GM21390 (cell line): Measurements from ENCODE around the gene ECT2.
A peak's percentile ranks its signal among the peaks of the same experiment; 100 is the strongest.
"Not testable (repeated sequence)": the region's sequence is repeated elsewhere in the genome, so short reads cannot be mapped to it uniquely, and the experiment has no call there.

Experiments used
- ATAC-seq: cut with Tn5 transposase; IDR thresholded peaks from one replicate; pipeline ENCODE4 v1.9.1; 2021; ENCODE audit not compliant: unreplicated experiment

Gene ECT2

DNA sequence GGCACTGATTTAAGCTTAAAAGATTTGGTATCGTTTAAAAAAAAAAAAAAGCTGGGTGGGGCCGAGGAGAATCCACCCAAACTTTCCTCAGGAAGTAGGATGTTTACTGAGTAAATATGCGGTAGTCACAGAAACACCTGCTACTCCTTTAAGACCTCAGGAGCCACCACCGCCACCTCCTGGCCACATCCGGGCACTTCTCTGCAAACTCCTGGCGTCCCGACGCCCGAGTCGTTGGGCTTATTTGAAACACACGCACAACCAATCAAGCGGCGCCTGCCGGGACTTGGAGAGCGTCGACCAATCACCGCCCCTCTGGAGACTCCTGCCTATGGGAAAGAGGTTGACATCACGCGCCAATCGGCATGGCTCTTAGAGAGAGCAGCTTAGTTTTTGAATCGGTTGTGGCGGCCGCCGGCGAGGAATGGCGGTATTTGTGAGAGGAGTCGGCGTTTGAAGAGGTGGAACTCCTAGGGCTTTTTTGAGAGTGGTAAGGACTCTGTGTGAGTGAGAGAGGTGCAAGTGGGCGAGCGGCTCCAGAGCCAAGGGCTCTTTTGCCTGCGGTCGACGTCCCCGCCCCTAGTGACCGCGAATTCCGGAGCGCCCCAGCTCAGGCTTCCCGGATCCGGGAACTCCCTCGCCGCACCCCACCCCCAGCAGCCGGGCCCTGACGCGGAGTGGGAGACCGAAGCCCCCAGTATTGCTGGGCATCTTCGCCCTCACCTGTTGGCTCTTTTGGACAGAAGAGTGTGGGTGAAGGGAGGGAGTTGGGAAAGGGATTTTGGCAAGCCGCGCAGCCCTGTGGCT is at the start of gene ECT2:
Gene ECT2 (plus strand): TSS at position 359 of the 807 bp plus-strand sequence. CDS start 3,805 bp downstream, outside the sequence.
- peak; percentile 96 for ATAC-seq

DNA sequence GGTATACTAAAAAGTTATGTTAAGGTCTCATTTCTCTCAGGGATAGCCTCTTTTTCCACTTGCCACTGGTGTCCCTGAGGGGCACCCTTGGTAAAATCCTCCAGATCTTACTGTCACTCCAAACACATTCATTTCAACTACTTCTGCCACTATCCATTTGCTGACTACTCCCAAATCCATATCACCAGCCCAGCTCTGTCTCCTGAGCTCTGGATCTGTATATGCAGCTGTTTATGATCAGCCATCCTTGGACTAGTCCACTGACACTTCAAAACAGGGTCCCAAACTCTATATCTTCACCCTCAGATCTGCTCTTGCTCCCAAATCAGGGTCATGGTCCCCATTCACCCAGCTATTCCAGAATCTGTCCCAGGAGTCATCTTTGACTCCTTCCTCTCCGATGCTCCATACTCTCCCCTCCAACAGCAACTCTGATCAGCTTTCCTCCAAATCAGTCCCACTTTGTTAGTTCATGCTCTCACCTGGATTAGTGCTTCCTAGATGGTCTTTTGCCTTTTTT is 49.5 kb upstream of the ECT2 start:
- no peak for ATAC-seq

DNA sequence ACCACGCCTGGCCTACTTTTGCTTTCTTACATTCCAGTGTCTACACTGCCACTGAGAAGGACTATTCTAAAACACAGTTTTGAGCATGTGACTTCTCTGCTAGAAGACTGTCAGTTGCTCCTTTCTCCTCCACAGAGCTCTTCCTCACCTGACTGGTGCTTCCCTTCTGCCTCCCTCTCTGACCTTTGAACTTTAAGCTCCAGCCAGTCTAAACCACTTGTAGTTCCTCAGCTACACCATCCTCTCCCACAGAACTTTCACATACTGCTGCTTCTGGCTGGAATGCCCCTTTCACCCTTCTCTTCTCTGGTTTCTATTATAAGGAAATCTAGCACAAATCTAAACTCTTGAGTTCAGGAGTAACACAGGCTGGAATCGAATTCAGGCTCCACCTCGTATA is 48.8 kb upstream of the ECT2 start:
- ATAC-seq: no peak

- ATAC-seq: no peak
Observed at GRCh38 chr3:172702256-172702655, 48.3 kb upstream of the ECT2 start.

- not testable (repeated sequence) for ATAC-seq
Observed at GRCh38 chr3:172702731-172703130, 47.8 kb upstream of the ECT2 start.

DNA sequence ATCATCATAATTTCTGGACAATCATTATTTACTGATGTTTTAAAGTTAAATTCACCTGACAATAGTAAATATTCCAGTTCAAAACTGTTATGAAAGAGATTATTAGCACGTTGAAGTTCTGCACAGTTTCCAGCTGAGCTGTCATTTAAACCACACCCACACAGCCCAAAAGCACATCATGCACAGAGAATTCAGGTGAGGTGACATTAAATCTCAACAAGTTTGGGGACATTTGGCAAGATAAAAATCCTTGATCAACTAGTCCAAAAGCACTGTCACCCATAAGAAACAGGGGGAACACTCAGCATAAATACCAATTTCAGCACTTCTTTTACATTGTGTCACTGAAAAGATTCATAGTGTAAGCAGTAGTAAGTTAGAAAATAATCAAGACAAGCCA is 46.5 kb upstream of the ECT2 start:
- no peak for ATAC-seq

GRCh38 chr3:172705170-172705569 is 45.4 kb upstream of the ECT2 start:
- ATAC-seq: no peak

DNA sequence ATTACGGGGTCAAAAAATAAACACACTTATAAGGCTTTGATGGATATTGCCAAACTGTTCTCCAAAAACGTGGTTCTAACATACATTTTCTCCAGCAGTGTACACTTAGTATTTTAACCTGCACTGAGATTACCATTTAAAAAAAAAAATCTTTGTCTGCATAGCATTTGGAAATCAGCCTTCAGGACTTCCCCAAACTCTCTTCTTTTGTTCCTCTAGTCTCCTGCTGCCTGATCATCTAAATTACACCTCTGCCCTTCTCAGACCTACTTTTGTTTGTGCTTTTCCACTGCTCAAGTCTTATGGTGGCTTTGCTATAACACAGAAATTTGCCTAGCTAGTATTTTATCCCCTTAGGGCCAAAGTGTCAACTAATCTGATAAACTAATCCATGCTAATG is 43.5 kb upstream of the ECT2 start:
- no peak for ATAC-seq

- ATAC-seq: no peak
Observed at GRCh38 chr3:172707967-172708366, 42.6 kb upstream of the ECT2 start.

DNA sequence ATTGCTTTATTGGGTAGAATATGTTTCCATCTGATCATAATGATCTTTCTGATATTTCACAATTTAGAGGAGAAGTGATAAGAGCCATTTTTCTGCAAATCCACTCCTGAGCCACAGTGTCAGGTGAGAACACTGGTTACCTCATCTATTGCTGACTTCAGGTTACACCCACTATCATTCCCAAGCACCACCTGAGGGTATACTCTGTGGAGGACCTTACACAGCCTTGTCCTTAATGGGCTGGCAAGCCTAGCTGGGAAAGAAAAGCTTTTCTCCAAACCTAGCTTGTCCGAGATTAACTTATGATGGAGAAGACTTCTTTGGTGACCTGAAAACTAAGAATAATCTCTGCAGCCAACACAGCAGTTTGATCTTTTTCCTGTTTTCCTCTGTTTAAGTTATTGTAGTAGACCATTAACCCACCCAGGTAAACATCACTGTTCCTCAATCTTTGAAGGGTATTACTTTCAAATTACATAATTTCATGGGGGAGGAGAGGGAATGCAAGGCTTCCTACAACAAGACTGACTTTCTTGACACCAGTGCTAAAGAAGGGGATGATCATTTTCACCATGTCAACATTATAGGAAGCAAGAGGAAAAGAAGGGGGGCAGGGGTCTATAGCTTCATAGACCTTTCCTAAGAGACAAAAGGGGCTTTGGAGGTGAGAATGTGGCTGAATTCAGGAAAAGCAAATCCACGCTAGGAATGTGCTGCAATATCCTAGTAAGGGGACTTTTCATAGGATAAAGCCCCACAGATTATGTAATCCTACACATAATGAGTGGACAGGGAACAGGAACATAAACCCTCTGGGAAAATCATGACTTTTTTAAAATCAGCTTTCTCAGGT is 41.4 kb upstream of the ECT2 start:
- ATAC-seq: no peak

DNA sequence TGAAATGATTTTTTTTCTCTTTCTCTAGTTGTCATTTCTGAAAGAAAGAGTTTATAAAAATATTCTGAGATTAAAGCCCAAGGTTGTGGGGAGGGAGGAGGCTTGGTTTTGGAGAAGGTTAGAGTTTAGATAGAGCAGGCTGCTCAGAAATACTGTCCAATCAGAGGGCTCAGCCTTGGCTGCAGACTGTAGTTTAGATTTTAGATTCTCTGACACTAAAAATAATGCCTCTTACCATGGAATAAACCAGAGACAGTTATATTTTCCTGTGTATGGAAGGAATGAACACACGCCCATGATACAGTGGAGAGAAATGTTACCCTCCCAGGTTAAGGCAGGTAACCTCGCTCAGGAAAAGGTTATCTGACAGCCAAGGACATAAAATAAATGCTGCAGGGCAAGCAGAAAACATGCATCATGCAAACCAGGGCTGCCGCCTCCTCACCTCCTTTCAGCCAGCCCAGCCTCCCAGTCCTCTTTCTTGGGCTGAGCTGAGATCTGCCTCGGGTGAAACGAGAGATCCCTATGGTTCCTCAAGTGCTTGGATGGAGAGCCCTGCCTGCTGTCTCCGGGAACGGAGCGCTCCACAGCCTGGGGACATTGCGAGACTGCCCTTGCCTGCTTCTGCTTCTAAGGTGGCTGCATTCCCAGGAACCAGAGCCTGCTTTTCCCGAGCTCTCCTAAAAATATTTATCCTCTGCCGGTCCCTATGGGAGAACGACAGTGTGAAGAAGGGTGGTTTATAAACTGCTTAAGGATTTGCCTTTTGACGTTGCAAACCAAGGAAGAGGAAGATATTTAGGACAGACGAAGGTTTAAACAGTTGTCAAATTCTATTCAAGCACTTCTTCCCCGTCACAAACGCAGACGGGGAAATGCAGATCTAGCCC is 40.5 kb upstream of the ECT2 start:
- peak; percentile 3 for ATAC-seq

- ATAC-seq: peak; percentile 99
Observed at GRCh38 chr3:172710664-172711453, 39.7 kb upstream of the ECT2 start, which contains the start of gene NCEH1. TSS of gene NCEH1 (minus strand) at chr3:172711067. CDS start at chr3:172710984, 83 bp downstream.

DNA sequence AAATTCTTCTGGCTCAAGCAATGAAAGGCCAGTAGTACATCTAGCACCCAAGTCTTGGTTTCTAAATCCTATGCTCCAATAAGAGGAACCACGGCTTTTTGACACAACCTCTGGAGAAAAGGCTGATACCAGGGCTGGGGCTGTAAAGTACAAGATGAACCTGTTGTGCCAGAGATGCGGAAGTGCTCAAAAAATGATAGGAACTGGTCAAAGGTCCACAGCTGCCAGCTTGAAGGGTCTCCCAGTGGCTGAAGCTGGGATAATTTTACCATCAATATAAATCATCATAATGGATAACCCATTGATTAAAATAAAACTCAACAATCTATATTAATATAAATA is 39.1 kb upstream of the ECT2 start:
- no peak for ATAC-seq

- ATAC-seq: no peak
Observed at GRCh38 chr3:172713316-172713715, 37.2 kb upstream of the ECT2 start.

- ATAC-seq: no peak
Observed at GRCh38 chr3:172716476-172716875, 34.0 kb upstream of the ECT2 start.

- ATAC-seq: no peak
Observed at GRCh38 chr3:172717493-172718088, 32.9 kb upstream of the ECT2 start.

- ATAC-seq: not testable (repeated sequence)
Observed at GRCh38 chr3:172722536-172723040, 27.9 kb upstream of the ECT2 start.

GRCh38 chr3:172726380-172726779 is 24.1 kb upstream of the ECT2 start:
- no peak for ATAC-seq

DNA sequence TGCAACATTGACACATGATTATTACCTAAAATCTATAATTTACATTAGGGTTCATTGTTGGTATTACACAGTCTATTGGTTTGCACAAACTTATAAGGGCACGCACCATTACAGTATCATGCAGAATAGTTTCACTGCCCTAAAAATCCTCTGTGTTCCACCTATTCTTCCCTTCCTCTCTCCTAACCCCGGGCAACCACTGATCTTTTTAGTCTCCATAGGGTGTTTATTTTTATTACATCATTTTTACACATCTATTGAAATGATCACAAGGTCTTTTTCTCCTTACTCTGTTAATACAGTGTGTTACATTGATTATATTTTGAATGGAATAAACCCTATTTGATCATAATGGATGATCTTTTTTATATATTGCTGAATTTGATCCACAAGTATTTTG is 15.5 kb upstream of the ECT2 start:
- no peak for ATAC-seq
